ENCODE data around the gene PDE6D. TPM values are rescaled to one million over a fixed set of nuclear protein-coding genes. Genes with fewer than 3 reads are reported as not detected.
A peak's percentile ranks its signal among the peaks of the same experiment; 100 is the strongest.

Gene PDE6D
- total RNA-seq, 1 experiment from 2014 or later = 44.9 TPM

DNA sequence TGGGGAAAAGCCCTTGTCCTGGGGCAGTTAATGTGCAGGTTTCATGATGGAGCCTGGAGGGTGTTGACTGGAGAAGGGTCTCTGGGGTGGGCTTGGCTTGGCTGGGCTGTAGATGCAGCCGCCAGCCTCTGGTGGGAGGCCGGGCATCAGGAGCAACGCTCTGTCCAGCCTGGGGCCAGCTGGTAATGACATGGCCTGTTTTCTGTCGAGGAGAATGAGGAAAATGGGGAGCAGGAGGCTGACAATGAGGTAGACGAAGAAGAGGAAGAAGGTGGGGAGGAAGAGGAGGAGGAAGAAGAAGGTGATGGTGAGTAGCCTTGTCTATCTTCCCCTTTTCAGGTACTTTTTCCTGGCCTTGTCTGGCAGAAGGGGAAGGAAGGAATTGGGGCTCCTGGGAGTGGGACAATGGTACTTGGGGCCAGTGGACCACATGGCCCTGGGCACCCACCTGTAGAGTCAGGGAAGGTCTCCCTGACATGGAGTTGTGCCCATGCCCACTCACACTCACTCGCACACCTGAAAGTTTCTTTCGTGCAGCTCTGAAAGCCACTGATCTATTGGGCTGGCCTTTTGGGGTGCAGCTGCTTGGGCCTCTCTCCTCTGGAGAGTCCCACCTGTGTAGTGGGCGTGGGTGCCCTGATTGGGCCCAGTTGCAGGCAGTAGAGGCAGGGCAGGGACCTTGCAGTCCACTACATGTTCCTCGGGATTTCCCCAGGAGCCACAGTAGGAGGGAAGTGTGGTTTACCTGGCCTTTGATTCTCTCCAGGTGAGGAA lies 69.2 kb downstream of the PDE6D start:
- in situ Hi-C loops (cut with HindIII; ENCODE audit: low pct_unique_long_range_greater_than_20kb, low sequenced_read_pairs) = no loop called here
- DNase-seq (ENCODE audit: low read depth) = no peak

DNA sequence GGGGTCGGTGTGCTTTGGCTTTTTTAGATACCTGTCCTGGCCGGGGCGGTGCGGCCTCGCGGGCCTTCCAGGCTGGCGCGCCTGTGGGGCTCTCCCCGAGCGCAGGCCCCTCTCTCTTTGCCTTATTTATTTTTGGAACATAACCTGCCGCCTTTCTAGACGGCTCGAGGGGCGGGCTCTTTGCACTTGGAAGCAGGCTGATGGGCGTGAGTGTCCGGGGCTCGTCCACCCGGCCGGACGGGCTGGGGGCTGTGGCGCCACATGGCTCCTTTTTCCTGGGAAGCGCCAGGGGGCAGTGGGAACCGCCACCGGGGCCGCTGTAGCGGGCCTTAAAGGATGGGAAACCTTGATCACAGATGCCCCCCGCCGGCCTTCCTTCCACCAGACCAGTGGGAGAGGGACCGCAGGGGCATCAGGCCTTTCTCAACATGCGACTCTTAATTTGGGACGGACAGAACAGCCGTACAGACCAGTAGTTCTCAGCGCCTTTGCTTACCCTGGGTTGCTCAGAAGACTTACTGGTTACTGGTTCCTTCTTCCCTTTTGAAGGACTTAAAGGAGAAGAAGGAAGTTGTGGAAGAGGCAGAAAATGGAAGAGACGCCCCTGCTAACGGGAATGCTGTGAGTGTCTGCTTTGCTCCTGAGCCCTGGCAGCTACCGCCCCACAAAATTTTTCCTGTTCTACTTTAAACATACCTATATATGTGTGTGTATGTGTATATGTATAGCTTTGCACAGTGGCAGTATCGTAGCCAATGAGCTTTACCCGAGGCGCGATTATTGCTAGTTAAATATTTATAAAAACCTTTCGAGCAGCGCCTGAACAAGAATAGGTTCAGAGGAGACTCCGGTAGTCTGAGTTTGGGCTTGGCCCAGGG lies 70.0 kb downstream of the PDE6D start:
- in situ Hi-C loops (cut with HindIII; ENCODE audit: low pct_unique_long_range_greater_than_20kb, low sequenced_read_pairs) = no loop called here
- DNase-seq (ENCODE audit: low read depth) = peak; percentile 33

- in situ Hi-C loops (cut with HindIII; ENCODE audit: low pct_unique_long_range_greater_than_20kb, low sequenced_read_pairs) = no loop called here
- DNase-seq (ENCODE audit: low read depth) = peak; percentile 85
These were observed 70.9 kb downstream of the PDE6D start for GRCh38 chr2:231709981-231710798.

DNA sequence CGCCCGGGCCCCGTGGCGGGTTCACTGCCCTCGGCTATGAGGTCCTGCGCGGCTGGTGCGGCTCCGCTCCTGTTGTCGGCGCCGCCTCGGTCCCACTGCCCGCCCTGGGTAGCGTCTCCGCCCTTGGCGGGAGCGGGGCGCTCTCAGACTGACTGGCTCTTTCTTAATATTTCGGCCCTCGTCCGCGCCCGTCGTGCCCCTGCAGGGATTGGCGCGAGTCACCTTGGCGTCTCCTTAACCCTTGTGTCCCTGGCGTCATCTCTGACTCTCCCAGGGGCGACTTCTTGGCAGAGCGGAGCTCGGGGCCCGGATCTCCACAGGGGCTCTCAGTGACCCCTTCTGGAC lies 71.5 kb downstream of the PDE6D start:
- in situ Hi-C loops (cut with HindIII; ENCODE audit: low pct_unique_long_range_greater_than_20kb, low sequenced_read_pairs) = no loop called here
- DNase-seq (ENCODE audit: low read depth) = no peak

DNA sequence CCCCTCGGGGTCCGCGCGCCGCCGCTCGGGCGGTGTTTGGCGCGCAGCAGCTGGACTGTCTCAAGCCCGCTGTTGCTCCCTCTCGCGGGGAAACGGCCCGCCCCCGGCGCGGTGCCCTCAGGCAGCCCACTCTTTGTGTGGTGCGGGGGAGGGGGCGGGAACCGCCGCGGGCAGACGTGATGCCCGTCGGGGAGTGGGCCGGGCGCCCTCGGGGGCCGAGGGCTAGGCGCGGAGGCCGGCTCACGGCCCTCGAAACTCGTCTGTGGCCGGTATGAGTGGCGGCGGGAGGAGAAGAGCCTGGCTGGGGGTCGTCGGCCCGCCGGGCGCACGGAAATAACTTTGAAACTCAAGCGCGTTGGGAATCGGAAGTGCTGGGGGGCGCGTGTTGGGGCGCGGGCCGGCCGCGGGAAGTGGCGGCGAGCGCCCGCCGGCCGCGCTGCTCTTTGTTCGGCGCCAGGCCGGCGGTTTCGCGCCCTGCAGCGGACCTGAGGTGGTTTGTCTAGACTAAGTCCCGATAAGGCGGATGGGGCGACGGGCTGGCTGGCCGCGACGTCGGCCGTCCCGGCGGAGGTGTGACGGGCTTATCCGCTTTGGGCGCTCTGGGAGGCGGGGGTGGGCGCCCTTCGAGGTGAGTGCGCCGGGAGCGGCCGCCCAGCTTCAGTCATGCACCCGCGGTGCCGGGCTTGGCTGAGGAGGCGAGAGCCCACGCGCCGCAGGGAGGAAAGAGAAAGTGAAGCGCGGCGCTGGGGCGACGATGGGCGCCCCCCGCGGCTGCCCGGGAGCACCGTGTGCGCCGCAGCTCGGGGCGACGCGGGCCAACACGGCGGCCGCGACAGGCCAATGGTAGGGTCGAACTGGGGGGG lies 72.1 kb downstream of the PDE6D start:
- no peak for DNase-seq (ENCODE audit: low read depth)
- in situ Hi-C loops (cut with HindIII; ENCODE audit: low pct_unique_long_range_greater_than_20kb, low sequenced_read_pairs) = no loop called here

- in situ Hi-C loops (cut with HindIII; ENCODE audit: low pct_unique_long_range_greater_than_20kb, low sequenced_read_pairs) = no loop called here
- peak; percentile 99 for DNase-seq (ENCODE audit: low read depth)
These were observed 72.9 kb downstream of the PDE6D start, which contains the start of gene PTMA for GRCh38 chr2:231707927-231708772. PTMA (plus strand) TSS chr2:231708525; CDS start chr2:231708707, 182 bp downstream.

- DNase-seq (ENCODE audit: low read depth) = no peak
- in situ Hi-C loops (cut with HindIII; ENCODE audit: low pct_unique_long_range_greater_than_20kb, low sequenced_read_pairs) = no loop called here
These were observed 73.5 kb downstream of the PDE6D start for GRCh38 chr2:231707625-231707926.

GRCh38 chr2:231706731-231707624 lies 74.1 kb downstream of the PDE6D start:
- in situ Hi-C loops (cut with HindIII; ENCODE audit: low pct_unique_long_range_greater_than_20kb, low sequenced_read_pairs) = no loop called here
- peak; percentile 97 for DNase-seq (ENCODE audit: low read depth)

DNA sequence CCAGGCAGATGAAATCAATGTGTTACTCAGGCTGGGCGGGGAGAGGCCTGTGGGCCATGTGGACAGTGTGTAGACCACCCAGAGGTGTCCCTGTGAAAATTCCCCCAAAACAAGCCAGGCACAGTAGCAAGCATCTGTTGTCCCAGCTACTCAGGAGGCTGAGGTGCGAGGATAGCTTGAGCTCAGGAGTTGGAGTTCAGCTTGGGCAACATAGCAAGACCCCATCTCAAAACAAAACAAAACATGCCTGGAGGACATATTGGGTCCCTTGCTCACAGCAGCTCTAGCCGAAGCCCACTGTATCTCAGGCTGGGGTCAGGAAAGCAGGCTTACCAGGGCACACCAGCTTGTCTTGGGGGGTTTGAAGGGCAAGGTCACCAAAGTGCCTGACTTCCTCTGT lies 77.1 kb downstream of the PDE6D start:
- in situ Hi-C loops (cut with HindIII; ENCODE audit: low pct_unique_long_range_greater_than_20kb, low sequenced_read_pairs) = no loop called here
- no peak for DNase-seq (ENCODE audit: low read depth)

- in situ Hi-C loops (cut with HindIII; ENCODE audit: low pct_unique_long_range_greater_than_20kb, low sequenced_read_pairs) = no loop called here
These were observed 79.4 kb downstream of the PDE6D start for GRCh38 chr2:231701456-231702373.

GRCh38 chr2:231699006-231699405 lies 82.1 kb downstream of the PDE6D start:
- in situ Hi-C loops (cut with HindIII; ENCODE audit: low pct_unique_long_range_greater_than_20kb, low sequenced_read_pairs) = no loop called here

More at GRCh38 chr2:231701456-231702373, 79.4 kb downstream of the PDE6D start:
- peak; percentile 8 for DNase-seq (ENCODE audit: low read depth)

DNA sequence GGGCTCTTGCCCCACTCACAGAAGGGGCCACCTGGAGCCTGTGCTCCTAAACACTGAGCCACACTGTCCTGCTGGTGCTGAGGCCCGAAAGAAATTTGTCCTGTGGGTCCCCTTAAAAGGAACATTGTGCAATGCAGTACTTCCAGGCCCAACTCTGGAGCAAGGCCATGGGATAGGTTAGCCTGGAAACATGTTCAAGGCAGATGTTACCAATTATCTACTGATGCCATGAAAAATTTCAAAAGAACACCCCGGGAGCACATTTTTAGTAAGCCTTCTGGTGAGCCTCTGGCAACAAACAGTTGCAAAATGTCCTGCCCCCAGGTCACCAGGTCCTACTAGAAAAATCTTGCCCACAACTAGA lies 85.1 kb downstream of the PDE6D start:
- in situ Hi-C loops (cut with HindIII; ENCODE audit: low pct_unique_long_range_greater_than_20kb, low sequenced_read_pairs) = no loop called here
- no peak for DNase-seq (ENCODE audit: low read depth)

More at GRCh38 chr2:231699006-231699405, 82.1 kb downstream of the PDE6D start:
- no peak for DNase-seq (ENCODE audit: low read depth)

DNA sequence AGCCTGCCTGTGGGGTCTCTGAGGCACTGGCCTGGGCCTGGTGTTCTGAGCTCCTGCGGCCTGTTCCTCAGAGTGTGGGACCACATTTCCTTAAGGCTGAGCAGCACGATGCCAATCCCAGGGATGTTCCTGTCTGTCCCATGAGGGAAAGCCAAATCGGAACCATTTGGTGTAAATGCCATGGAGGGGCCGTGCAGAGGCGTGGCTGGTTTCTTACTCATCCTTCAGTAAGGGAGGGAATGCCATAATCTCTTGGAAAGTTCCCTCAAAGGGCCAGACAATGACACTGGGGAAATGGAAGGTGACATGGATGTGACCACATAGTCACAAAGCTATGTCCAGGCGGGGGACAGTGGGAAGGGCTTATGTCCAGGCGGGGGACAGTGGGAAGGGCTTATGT lies 87.1 kb downstream of the PDE6D start:
- DNase-seq (ENCODE audit: low read depth) = no peak
- in situ Hi-C loops (cut with HindIII; ENCODE audit: low pct_unique_long_range_greater_than_20kb, low sequenced_read_pairs) = no loop called here

- no peak for DNase-seq (ENCODE audit: low read depth)
- in situ Hi-C loops (cut with HindIII; ENCODE audit: low pct_unique_long_range_greater_than_20kb, low sequenced_read_pairs) = no loop called here
These were observed 88.2 kb downstream of the PDE6D start for GRCh38 chr2:231692847-231693246.

DNA sequence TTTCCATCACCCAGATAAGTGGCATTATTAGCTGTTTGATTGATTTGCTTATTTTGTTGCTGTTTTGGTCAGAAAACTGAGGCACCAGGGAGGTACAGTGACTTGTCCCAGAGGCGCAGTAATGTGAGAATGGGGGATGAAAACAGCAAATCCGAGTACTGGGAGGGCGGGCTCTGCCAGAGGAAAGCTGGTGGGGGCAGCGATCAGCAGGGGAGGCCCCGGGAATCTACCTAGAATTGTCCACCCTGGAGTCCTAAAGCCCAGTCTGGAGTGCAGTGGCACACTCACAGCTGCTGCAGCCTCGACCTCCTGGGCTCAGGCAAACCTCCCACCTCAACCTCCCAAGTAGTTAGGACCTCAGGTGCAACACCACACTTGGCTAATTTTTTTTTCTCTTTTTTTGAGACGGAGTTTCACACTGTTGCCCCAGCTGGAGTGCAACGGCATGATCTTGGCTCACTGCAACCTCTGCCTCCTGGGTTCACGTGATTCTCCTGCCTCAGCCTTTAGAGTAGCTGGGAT lies 89.8 kb downstream of the PDE6D start:
- DNase-seq (ENCODE audit: low read depth) = no peak
- in situ Hi-C loops (cut with HindIII; ENCODE audit: low pct_unique_long_range_greater_than_20kb, low sequenced_read_pairs) = no loop called here
